Right kidney (tissue), 9 donors: ENCODE data around the gene RNPEP.
"Not testable (repeated sequence)": the region's sequence is repeated elsewhere in the genome, so short reads cannot be mapped to it uniquely, and the experiment has no call there.

Experiments used
- DNase-seq: peaks from one replicate; pipeline ENCODE4 v3.0.0-alpha.2; 2016
- long read RNA-seq, 8 donors: transcript quantifications; one replicate each; lab custom pipeline, GENCODE V29; 2026

RNPEP gene, protein sequence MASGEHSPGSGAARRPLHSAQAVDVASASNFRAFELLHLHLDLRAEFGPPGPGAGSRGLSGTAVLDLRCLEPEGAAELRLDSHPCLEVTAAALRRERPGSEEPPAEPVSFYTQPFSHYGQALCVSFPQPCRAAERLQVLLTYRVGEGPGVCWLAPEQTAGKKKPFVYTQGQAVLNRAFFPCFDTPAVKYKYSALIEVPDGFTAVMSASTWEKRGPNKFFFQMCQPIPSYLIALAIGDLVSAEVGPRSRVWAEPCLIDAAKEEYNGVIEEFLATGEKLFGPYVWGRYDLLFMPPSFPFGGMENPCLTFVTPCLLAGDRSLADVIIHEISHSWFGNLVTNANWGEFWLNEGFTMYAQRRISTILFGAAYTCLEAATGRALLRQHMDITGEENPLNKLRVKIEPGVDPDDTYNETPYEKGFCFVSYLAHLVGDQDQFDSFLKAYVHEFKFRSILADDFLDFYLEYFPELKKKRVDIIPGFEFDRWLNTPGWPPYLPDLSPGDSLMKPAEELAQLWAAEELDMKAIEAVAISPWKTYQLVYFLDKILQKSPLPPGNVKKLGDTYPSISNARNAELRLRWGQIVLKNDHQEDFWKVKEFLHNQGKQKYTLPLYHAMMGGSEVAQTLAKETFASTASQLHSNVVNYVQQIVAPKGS
- long read RNA-seq, donor 1, transcript RNPEP-201 (11 exons, 2,427 nt) = major isoform, 20 of 21 reads
- long read RNA-seq, donor 1, partial matches to known transcripts = 0 of 21 reads
- long read RNA-seq, donor 1, other reads (novel, unspliced or antisense) = 0 of 21 reads
- long read RNA-seq, donor 2, transcript RNPEP-201 (11 exons, 2,427 nt) = major isoform, 5 of 5 reads
- long read RNA-seq, donor 2, partial matches to known transcripts = 0 of 5 reads
- long read RNA-seq, donor 2, other reads (novel, unspliced or antisense) = 0 of 5 reads
- long read RNA-seq, donor 3, transcript RNPEP-201 (11 exons, 2,427 nt) = major isoform, 13 of 13 reads
- long read RNA-seq, donor 3, partial matches to known transcripts = 0 of 13 reads
- long read RNA-seq, donor 3, other reads (novel, unspliced or antisense) = 0 of 13 reads
- long read RNA-seq, donor 4, transcript RNPEP-201 (11 exons, 2,427 nt) = major isoform, 20 of 20 reads
- long read RNA-seq, donor 4, partial matches to known transcripts = 0 of 20 reads
- long read RNA-seq, donor 4, other reads (novel, unspliced or antisense) = 0 of 20 reads
- long read RNA-seq, donor 5, transcript RNPEP-201 (11 exons, 2,427 nt) = major isoform, 17 of 25 reads
- long read RNA-seq, donor 5, partial matches to known transcripts = 6 of 25 reads
- long read RNA-seq, donor 5, other reads (novel, unspliced or antisense) = 0 of 25 reads
- long read RNA-seq, donor 6, transcript RNPEP-201 (11 exons, 2,427 nt) = major isoform, 15 of 34 reads
- long read RNA-seq, donor 6, partial matches to known transcripts = 19 of 34 reads
- long read RNA-seq, donor 6, other reads (novel, unspliced or antisense) = 0 of 34 reads
- long read RNA-seq, donor 7, transcript RNPEP-201 (11 exons, 2,427 nt) = major isoform, 14 of 39 reads
- long read RNA-seq, donor 7, partial matches to known transcripts = 25 of 39 reads
- long read RNA-seq, donor 7, other reads (novel, unspliced or antisense) = 0 of 39 reads
- long read RNA-seq, donor 8, transcript RNPEP-201 (11 exons, 2,427 nt) = major isoform, 14 of 21 reads
- long read RNA-seq, donor 8, partial matches to known transcripts = 7 of 21 reads
- long read RNA-seq, donor 8, other reads (novel, unspliced or antisense) = 0 of 21 reads

DNA sequence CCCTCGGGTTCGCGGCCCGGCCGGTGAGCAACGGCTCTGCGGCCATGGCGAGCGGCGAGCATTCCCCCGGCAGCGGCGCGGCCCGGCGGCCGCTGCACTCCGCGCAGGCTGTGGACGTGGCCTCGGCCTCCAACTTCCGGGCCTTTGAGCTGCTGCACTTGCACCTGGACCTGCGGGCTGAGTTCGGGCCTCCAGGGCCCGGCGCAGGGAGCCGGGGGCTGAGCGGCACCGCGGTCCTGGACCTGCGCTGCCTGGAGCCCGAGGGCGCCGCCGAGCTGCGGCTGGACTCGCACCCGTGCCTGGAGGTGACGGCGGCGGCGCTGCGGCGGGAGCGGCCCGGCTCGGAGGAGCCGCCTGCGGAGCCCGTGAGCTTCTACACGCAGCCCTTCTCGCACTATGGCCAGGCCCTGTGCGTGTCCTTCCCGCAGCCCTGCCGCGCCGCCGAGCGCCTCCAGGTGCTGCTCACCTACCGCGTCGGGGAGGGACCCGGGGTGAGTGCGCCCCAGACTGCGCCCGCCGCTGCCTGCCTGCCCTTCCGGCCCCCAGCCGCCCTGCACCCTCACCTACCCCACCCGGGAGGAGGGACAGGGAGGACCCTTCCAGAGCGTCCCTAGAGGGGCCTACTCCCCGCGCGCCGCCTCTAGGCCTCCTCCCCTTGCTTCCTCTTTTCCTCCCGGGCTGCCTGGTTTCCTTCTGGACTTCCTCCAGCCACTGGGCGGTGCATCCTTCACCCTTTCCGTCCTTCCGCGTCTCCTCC, at the start of gene RNPEP:
Gene RNPEP, plus strand, starts transcription at position 26 of the 757 bp plus-strand sequence. Its CDS starts 19 bp downstream, at position 45.
- peak; percentile 96 for DNase-seq

DNA sequence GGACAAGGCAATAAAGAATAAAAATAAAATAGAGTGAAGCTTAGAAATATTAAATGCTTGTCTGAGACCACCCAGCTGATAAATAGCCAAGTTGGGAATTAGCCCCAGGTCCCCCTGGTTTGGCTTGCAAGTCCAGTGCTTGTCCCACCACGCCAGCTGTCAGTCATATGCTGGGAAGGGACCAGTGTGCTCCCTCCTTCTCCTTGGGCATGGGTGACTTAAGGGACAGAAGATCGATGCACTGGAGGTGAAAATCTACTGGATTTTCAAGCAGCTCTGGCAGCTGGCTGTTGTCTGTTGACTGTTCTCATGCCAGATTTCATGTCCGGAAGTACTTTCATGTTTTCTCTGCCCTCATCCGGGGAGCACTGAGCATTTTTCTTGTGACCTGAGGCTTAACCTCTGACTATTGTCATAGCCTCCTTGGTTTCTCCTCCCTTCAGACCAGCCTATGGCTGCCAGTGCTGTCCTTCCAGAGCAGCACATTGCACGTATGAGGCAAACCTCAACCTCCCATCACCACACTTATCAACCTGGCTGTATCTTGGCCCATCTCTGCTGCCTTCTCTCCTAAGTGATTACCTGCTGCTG, 48.5 kb upstream of the RNPEP start:
- DNase-seq = no peak

DNA sequence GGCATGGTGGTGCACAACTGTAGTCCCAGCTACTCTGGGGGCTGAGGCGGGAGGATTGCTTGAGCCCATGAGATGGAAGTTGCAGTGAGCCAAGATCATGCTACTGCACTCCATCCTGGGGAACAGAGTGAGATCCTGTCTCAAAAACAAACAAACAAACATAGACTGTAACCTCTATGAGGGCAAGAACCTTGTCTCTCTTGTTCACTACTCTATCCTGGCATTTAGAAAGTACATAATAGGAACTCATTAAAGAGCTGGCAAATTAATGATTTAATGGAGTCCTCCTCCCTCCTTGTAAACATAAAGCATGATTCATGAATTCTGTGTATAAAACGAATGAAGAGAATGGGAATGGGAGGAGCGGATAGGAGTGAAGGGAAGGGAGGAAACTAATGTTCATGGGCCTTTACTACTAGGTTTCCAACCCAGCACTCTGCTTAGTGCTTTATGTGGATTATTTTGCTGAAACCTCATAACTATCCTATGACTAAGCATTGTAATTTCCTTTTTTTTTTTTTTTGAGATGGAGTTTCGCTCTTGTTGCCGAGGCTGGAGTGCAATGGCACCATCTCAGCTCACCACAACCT, 44.7 kb upstream of the RNPEP start:
- DNase-seq = no peak

DNA sequence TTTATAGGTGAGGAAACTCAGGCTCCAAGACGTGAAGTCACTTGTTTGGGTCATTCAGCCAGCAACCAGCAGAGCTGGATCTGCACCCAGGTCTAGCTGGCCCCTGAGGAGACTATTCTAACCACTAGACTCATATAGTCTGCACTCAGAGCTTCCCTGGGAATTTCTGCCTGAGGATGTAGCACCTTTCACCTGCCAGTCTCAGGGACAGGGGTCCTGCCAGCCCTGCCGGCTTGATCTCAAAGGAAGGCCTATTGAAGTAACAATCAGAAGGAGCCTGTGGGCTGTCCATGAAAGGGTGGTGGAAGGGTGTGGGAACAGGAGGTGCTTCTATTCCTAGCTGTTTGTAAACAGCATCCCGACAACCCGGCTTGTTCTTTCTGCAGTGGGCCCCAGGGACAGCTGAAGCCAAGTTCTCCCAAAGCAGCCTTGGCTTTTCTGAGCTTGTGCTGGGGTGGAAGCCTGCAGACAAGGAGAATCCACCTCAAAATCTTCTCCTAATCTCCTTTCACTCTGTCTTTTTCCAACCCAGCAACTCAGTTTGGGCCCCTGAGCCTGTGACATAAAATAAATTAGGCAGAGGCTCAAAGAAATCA, 43.9 kb upstream of the RNPEP start:
- DNase-seq = no peak

DNA sequence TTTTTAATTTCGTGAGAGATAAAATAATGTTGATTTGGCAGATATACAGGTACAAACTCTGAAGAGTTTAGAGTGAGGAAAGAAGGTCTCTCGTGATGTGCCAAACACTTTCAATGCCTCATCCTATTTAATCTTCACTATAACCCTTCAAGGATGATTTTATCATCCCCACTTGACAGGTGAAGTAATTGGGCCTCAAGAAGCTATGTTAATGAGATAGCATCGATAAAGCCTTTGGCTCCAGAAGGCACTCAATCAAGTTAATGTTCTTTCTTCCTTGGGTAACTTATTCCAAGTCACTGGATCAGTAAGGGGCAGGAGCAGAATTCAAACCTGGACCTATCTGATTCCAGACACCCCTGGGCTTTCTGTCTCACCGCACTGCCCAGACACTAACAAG, 43.3 kb upstream of the RNPEP start:
- no peak for DNase-seq

DNA sequence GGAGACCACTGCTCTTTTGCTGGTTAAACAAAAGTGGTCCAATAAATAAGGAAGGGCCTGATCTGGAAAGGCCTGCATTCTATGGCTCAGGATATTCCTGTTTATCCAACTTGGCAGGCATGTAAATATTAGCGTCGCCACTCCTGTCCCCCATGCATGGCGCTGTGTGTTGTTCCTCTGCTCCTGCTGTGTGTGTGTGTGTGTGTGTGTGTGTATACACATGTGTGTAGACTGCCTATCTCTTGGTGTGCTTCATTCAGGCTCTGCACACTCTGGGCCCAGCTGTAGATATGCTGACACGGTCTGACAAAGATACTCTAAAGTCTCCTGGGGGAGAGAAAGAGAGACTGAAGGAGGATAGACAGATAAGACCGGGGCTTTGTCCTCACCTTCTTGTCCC, 42.9 kb upstream of the RNPEP start:
- no peak for DNase-seq

DNA sequence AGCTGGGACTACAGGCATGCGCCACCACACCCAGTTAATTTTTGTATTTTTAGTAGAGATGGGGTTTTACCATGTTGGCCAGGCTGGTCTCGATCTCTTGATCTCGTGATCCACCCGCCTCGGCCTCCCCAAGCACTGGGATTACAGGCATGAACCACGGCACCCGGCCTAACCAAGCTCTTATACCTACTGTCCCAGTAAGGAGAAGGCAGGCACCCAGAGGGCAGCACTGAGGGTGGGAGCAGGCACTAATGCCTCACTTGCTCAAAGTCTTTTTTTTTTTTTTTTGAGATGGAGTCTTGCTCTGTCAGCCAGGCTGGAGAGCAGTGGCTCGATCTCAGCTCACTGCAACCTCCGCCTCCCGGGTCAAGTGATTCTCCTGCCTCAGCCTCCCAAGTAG, 42.1 kb upstream of the RNPEP start:
- DNase-seq = not testable (repeated sequence)

DNA sequence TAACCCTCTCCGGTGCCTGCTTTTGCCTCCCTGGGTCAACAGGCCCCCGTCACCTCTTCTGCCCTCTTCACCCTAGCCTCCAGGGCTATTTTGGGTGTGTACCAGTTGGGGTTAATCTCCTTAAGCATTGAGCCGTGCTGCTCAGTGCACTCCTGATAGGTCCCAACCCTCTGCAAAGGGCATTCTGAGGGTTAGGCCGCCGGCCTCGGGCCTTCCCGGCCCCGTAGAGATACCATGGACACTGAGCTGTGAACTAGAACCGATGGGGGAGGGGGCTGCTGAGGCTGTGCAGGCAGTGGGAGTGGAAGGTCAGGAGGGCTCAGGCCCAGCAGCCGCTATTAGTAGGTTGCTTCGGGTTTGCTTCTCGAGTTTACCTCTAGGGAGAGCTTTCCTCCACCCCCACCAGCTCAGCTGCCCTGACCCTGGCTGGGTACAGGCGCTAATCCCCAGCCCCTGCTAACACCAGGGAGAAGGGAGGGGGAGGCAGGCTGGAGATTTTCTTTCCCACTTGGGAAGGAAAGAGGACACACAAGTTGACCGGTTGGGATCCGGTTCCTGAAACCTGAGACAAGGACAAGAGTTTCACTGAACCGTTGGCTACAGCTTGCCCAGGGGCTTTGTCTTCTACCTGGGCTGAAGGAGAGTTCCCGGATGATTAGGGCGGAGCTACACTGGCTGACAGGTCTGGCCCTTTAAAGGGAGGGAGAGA, 40.9 kb upstream of the RNPEP start:
- DNase-seq = peak; percentile 77

DNA sequence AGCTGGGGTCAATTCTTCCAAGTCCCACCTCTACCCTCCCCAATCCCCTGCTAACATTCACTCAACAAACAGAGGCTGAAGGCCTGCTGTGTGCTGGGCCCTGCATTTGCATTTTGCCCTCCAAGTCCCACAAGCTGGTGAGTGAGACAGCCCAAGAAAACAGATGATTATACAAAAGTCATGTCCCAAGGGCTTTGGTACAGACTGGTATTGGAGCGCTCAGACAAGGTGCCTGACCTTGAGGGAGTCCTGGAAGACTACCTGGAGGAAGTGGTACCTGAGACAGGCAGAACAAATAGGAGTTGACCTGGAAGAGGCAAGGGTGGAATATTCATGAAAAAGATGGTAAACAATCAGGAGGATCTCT, 40.3 kb upstream of the RNPEP start:
- DNase-seq = no peak

DNA sequence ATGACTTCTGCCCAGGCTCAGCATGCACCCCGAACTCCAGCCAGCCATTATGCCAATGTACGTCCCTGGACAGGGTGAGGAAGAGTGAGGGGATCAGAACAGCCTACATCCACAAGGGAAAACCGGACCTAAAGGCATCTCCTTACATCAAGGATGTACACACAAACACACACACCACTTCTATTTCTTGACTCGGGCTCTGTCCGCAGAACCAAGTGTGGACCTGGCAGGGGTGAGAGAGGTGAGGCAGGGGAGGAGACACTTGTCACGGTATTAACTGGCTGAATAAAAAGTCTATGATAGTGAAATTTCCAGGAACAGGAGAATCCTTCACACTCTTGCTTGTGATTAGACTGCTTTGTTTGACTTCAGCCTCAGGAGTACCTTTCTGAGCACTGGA, 38.4 kb upstream of the RNPEP start:
- DNase-seq = no peak

DNA sequence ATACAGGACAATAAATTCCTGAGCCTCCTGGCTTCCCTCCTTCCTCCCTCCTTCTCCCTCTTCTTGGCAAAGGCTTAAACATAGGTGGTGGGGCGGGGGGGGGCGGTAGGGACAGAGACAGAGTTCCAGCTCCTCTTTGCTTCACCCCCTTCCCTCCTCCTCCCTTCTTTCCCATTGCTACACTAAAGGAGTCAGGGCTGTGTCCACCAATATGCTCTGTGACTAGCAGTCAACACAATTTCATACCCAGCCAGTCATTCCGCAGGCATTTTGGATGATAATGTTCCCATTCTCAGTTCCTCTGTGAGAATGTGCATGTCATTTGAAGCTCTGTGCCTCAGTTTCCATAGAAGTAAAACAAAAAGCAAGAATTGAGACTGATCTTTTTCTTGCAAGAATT, 37.8 kb upstream of the RNPEP start:
- no peak for DNase-seq

DNA sequence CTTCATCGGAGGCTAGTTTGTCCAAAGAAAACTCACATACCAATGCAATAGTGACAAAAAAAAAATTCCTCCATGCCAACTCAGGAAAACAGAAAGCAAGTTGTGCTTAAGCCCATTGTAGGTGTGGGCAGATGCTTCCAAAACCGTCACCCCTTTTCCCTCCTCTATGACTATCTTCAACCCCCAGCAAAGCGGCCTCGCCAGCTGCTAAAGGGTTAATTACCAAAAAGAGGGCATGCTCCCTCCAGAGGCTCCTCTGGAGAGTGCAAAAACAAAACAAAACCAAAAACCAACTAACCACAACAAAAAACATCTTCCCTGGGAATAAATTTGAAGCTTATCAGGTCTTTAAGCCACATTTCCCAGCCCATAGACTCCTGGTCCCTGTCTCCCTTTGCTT, 37.3 kb upstream of the RNPEP start:
- no peak for DNase-seq

DNA sequence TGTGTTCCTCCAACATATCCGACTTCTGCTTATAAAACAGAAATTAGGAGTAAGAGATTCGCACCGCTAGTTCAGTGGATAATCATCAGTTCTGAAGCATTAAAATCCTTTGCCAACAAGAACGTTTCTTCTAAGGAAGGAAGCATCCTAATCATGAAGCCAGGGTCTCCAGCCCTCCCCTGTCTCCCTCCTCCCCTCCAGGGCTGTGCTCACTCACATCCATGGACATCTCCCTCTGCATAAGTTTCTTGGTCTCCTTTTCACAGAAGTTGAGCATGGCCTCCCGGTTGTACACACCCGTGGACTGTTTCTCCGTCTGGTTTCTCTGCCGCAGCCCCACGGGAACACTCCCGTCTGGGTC, 36.6 kb upstream of the RNPEP start:
- no peak for DNase-seq

DNA sequence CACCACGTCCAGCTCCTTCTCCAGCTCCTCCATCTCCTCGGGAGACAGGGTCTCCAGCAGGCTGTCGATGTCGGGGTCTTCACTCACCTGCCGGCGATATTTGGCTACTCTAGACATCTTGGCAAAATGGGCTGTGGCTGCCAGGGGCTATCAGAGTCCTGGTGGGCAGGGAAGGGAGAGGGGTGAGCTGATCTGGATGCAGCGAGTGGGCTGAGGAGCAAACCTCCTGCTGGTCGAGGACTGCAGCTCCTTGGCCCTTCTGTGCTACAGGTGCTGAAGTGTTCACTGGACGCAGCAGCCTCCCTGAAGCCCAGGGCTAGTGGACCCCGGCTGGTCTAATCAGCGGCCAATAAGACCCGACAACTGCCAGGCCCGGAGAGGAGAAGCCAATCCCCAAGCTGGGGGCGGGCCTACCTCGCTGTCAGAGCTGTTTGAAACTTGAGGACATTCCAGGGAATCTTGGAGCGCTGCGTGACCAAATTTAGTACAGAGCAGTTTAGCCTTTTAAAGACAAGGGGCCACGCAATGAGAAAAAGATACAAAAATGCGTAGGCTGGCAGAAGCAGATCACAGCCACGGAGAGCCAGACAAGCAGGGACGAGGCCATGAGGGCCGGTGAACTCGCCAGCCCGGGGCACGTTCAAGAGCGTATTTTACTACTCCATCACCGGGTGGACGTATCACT, 36.1 kb upstream of the RNPEP start, which contains the start of gene LMOD1:
Gene LMOD1, minus strand, starts transcription at position 325 of the 685 bp plus-strand sequence. Its CDS starts 208 bp downstream, at position 117.
- peak; percentile 72 for DNase-seq

DNA sequence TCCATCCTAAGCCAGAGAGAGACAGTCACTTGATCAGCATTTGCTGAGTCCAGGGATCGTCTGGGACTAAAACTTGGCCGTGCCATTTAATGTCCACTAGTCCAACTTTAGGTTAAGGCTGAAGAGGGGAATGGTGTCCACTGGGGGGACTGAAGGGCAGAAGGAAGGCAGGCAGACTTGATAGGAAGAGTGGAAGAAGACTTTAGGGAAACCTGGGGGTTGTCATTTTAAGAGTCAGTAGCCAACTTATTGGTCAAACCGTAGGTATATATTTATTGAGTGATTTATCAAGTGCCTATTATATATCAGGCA, 34.8 kb upstream of the RNPEP start:
- no peak for DNase-seq

DNA sequence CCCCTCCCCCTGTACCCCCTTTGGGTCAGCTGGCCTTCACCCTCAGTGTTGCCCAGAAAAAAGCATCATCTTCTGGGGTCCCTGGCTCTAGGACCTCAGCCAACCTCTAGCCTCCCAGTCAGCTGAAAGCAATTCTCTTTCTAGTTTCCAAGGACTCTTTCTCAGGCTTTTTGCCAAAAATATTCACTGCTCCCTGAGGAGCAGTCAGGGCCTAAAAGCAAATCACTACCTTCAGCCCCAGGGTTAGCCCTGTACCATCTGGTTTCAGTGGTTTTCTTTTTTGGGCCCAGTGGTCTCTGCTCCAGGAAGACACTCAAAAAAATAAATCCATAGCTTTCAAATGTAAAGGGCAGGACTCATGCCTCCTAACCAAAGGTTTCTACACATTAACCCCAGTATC, 33.0 kb upstream of the RNPEP start:
- DNase-seq = no peak

DNA sequence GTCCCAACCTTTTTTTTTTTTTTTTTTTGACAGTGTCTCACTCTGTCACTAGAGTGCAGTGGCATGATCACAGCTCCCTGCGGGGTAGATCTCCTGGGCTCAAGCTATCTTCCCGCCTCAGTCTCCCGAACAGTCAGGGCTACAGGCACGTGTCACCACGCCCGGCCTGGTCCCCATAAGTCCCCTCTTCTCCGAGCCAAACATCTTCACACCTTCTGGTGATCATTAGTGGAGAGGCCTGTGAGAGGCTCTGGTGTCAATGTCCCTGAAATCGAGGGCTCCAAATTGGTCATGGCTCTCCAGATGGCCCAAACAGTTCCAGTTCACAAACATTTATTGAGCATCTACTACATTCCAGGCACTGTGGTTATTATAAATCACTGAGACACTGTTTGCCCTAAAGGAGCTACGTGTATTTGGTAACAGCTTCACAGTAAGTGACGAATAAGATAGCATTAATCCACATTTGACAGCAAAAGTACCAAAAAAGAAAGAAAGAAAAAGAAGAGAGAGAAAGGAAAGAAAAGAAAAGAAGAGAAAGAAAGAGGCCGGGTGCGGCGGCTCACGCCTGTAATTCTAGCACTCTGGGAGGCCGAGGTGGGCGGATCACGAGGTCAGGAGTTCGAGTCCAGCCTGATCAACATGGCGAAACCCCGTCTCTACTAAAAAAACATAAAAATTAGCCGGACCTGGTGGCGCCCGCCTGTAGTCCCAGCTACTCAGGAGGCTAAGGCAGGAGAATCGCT, 28.0 kb upstream of the RNPEP start:
- DNase-seq = no peak
